Measurements from ENCODE around the gene KIFC3.

The KIFC3 gene

DNA sequence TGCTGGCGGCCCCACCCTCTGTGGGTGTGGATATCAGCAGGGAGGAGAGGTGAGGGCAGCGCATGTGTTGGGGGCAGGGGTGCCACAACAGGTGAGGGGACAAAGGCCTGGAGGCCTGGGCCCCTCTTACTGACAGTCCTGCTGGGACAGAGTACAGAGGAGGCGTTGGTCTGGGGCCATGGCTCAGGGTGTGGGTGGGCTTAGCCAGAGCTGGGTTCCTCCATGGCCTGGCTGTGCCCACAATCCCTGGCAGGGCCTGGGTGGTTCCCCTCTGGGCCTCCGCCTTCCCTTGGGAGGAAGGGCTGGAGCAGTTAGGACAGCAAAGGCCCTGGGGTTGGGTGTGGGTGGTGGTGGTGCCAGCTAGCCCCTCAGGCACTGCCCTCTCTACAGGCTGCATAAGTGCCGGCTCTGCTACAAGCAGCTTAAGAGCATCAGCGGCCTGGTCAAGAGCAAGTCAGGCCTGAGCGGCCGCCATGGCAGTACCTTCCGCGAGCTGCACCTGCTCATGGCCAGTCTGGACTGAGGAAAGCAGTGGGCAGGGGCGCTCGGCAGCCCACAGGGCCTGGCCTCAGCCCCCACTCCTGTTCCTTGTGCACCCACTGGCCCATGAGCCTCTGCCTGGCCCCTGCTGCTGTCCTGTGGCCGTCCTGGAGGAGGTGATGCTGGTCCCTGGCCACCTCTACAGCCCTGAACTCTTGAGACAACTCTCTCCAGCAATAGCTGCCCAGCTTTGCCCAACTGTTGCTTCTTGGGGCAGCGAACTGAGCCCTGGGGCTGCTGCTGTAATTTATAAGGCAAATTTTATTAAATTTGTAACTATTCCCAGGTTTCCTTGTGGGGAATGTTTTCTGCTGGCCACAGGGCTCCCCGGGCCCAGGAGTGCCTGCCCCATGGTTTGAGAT lies 45.6 kb downstream of the KIFC3 start:
- H3K27ac ChIP-seq, result peak overlapping the region; percentile 90
- CTCF ChIA-PET, result interaction anchor here (0.7 to 5.2 kb wide), 8 partner anchors 60 to 1457 kb away, joined by 3 to 35 read pairs (median 3); partner anchors contain the start of gene USB1
- POLR2A ChIA-PET (ENCODE audit: low non-redundant PET), result no interaction called here
- TF ChIP-seq, protein P1, sequence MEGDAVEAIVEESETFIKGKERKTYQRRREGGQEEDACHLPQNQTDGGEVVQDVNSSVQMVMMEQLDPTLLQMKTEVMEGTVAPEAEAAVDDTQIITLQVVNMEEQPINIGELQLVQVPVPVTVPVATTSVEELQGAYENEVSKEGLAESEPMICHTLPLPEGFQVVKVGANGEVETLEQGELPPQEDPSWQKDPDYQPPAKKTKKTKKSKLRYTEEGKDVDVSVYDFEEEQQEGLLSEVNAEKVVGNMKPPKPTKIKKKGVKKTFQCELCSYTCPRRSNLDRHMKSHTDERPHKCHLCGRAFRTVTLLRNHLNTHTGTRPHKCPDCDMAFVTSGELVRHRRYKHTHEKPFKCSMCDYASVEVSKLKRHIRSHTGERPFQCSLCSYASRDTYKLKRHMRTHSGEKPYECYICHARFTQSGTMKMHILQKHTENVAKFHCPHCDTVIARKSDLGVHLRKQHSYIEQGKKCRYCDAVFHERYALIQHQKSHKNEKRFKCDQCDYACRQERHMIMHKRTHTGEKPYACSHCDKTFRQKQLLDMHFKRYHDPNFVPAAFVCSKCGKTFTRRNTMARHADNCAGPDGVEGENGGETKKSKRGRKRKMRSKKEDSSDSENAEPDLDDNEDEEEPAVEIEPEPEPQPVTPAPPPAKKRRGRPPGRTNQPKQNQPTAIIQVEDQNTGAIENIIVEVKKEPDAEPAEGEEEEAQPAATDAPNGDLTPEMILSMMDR (conservative IDR thresholded peaks at IDR 0.05; ENCODE audit: low read depth), result no peak
- DNase-seq (ENCODE audit: low spot score), result no peak

DNA sequence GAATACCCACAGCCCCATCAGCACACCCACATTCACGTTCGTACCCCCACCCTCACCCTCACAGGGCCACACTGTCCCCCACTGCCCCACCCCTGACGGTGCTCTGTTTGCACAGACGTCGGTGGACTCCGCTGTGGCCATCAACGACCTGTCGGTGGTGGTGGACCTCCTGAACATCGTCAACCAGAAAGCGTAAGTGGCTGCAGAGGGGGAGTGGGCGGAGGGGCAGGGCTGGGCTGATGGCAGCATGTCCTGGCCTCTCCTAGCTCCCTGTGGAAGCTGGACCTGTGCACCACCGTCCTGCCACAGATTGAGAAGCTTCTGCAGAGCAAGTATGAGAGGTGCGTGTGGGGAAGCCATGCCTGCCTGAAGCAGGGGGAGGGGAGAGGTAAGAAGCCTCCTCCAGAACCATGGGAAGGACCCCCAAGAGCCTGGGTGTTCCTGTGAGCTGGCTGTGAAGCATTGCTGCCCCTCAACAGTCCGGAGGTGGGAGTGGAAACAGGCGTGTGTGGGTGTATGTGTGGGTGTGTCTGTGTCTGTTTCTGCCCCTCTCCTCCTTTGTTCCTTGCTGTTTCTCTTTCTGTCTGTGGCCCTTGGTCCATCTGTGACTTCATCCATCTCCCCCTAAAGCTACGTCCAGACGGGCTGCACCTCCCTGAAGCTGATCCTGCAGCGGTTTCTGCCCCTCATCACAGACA lies 46.4 kb downstream of the KIFC3 start:
- POLR2A ChIA-PET (ENCODE audit: low non-redundant PET), result interaction anchor here (0.5 kb wide), 1 partner anchor 106 kb away, joined by 8 read pairs; no protein-coding TSS in a partner anchor
- CTCF ChIA-PET, result interaction anchor here (1.1 to 5.2 kb wide), 2 partner anchors 107 to 135 kb away, joined by 3 to 35 read pairs; no protein-coding TSS in a partner anchor
- TF ChIP-seq, protein P1 (conservative IDR thresholded peaks at IDR 0.05; ENCODE audit: low read depth), result no peak
- no peak for DNase-seq (ENCODE audit: low spot score)
- H3K27ac ChIP-seq, result peak overlapping the region; percentile 90

DNA sequence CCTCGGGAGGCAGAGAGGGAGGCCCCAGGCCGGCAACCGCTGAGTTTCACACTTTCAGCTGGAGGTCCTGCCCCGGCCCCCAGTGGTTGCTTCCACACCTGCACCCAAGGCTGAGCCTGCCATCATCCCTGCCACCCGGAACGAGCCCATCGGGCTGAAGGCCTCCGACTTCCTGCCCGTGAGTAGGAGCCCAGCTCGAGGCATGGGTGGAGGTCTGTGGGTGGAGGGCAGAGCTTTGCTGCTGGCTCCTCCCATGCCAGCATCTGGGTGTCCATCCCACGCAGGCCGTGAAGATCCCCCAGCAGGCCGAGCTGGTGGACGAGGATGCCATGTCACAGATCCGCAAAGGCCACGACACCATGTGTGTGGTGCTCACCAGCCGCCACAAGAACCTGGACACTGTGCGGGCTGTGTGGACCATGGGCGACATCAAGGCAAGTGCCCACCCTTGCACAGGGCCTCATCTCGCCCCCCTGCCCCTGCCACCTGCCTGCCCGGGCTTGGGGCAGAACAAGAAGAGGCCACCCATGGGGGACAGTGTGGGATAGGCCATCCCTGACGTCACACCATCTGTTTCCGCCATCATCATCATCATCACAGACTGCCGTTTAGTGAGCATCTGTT lies 47.1 kb downstream of the KIFC3 start:
- DNase-seq (ENCODE audit: low spot score), result no peak
- ChIA-PET CTCF (interaction anchor here (5.2 kb wide), 1 partner anchor 108 kb away, joined by 35 read pairs; no protein-coding TSS in a partner anchor), POLR2A (ENCODE audit: low non-redundant PET) (interaction anchor here (0.5 kb wide), 1 partner anchor 107 kb away, joined by 8 read pairs; no protein-coding TSS in a partner anchor)
- peak overlapping the region; percentile 90 for H3K27ac ChIP-seq
- TF ChIP-seq, protein P1 (conservative IDR thresholded peaks at IDR 0.05; ENCODE audit: low read depth), result no peak

GRCh38 chr16:57754354-57755060 lies 47.8 kb downstream of the KIFC3 start:
- POLR2A ChIA-PET (ENCODE audit: low non-redundant PET), result no interaction called here
- TF ChIP-seq, protein P1 (conservative IDR thresholded peaks at IDR 0.05; ENCODE audit: low read depth), result no peak
- DNase-seq (ENCODE audit: low spot score), result no peak
- peak overlapping the region; percentile 90 for H3K27ac ChIP-seq
- CTCF ChIA-PET, result no interaction called here

DNA sequence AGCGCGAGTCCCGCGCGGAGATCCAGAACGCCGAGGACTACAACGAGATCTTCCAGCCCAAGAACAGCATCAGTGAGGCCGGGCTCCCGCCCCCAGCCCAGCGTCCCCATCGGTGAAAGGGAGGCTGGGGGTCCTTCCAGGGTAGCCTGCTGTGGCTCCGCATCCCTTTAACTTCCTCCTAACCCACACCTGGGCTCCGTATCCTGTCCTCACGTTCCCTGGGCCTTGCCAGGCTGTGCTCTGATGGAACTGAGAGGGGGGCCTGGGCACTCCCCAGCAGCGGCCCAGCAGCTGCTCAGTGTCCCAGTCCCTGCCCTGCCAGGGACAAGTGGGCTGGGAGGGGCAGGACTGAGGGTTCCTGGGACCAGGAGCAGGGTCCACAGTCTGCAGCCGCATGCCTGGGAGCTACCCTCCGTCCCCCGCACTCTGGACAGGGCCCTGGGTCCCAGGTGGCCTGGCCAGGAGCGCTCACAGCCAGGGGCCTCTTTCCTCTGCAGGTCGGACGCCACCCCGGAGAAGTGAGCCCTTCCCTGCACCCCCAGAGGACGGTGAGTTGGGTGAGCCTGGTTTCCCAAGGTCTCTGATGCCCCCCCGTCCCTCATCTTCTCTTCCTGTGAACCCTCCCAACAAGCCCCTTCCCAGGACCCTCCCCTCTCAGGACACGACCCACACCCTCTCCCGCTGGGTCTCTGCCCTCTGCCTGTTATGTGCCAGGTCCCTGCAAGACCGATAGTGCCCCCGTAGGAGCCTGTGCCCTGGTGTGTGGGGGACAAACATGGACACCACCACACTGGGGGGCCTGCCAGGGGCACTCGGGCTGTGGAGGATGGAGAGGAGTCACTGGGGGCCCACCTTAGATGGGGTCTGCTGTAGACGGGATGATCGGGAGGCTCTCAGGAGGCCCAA lies 48.6 kb downstream of the KIFC3 start:
- TF ChIP-seq, protein P1 (conservative IDR thresholded peaks at IDR 0.05; ENCODE audit: low read depth), result no peak
- DNase-seq (ENCODE audit: low spot score), result no peak
- ChIA-PET POLR2A (ENCODE audit: low non-redundant PET) (no interaction called here), CTCF (no interaction called here)
- peak overlapping the region; percentile 90 for H3K27ac ChIP-seq
